Measurements from ENCODE around the gene STMN1. TPM values are rescaled to one million over a fixed set of nuclear protein-coding genes. Genes with fewer than 3 reads are reported as not detected.

Gene STMN1
- total and polyA plus RNA-seq, 9 of the 15 experiments (the other 6 are each of a cell fraction or from before 2014, with no cell fraction given): 269 to 2,153 (median 595) TPM

DNA sequence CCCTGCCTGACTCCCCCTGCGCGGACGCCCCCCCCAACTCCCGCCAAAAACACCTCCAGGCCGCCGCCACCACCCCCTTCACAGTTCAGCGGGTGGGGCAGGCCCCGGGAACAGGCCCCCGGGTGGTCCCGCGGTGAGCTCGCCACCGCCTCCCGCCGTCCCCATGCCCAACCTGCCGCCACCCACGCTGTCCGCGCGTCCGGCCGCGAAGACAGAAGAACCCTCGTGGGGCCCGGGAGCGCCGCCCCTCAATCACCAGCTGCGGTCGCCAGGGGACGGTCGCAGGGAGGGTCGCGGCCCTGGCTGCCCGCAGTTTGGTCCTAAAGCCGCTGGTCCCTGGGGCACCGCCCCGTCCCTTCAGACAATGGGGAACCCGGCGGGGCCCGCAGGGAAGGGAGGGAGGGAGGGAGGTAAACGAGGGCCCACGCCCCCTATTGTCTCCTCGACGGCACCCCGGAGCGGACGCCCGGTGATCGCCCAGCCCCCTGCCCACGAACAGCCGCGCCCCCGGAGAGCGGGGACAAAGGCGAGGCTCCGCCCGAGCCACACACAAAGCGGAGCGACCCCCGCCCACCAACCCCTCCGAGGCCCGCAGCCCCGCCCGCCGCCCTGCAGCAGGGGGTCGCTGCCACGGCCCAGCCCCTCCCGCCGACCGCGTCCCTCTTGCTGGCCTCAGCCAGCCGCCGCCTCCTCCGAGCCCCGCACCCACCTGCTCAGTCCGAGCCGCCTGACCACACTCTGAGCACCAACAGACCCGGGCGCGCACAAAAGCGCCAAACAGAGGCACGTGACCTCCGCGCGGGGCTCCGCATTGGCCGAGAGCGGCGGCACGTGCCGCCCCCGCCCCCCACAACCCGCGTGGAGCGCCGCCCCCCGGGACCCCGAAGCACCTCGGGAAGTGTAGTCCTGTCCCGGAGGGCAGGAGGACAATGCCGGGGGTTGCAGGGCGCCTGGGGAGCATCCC, at the start of gene STMN1 (continued):
- TF ChIP-seq PHF21A (IDR thresholded peaks at IDR 0.05; ENCODE audit: borderline replicate concordance, low read depth) (0 out of 2 replicates have a peak, but pooled peaks have one; percentile 25), KDM4B (IDR thresholded peaks at IDR 0.05; ENCODE audit: borderline replicate concordance in 2 of 2, low read depth in 1 of 2) (peak in 1 of 2 experiments; percentile 93; a peak in 2 of 4 replicates), NFXL1 (CRISPR knock-in tag; IDR thresholded peaks at IDR 0.05) (no peak), RCOR1 (IDR thresholded peaks at IDR 0.05; ENCODE audit: borderline replicate concordance in 1 of 2, low read depth in 2 of 2, low read length in 2 of 2) (peak in 1 of 2 experiments; percentile 43; a peak in 3 of 4 replicates), EGR1 (conservative IDR thresholded peaks at IDR 0.05) (peak; percentile 95), DACH1 (IDR thresholded peaks at IDR 0.05; ENCODE audit: partially characterized antibody) (peak; percentile 26), EP400 (IDR thresholded peaks at IDR 0.05) (peak; percentile 84), TAF9B (IDR thresholded peaks at IDR 0.05; ENCODE audit: partially characterized antibody) (peak; percentile 76), ETV5 (CRISPR knock-in tag; IDR thresholded peaks at IDR 0.05; ENCODE audit: low read depth) (0 out of 2 replicates have a peak, but pooled peaks have one; percentile 33), RBBP5 (IDR thresholded peaks at IDR 0.05; ENCODE audit: borderline replicate concordance, insufficient read depth, low read length, poor library complexity, severe bottlenecking) (peak; percentile 32), NR2C1 (IDR thresholded peaks at IDR 0.05) (peak; percentile 60), NR2C1 (tag; IDR thresholded peaks at IDR 0.05) (peak; percentile 75), PHTF2 (CRISPR knock-in tag; IDR thresholded peaks at IDR 0.05) (no peak), MEF2D (tag; conservative IDR thresholded peaks at IDR 0.05; ENCODE audit: low read depth) (no peak), SMARCC2 (IDR thresholded peaks at IDR 0.05; ENCODE audit: low read depth) (no peak), ZNF695 (CRISPR knock-in tag; IDR thresholded peaks at IDR 0.05) (no peak), ATF6 (CRISPR knock-in tag; IDR thresholded peaks at IDR 0.05) (peak; percentile 80), NKRF (IDR thresholded peaks at IDR 0.05; ENCODE audit: borderline replicate concordance) (peak; percentile 78)
- TF ChIP-seq, protein P1, sequence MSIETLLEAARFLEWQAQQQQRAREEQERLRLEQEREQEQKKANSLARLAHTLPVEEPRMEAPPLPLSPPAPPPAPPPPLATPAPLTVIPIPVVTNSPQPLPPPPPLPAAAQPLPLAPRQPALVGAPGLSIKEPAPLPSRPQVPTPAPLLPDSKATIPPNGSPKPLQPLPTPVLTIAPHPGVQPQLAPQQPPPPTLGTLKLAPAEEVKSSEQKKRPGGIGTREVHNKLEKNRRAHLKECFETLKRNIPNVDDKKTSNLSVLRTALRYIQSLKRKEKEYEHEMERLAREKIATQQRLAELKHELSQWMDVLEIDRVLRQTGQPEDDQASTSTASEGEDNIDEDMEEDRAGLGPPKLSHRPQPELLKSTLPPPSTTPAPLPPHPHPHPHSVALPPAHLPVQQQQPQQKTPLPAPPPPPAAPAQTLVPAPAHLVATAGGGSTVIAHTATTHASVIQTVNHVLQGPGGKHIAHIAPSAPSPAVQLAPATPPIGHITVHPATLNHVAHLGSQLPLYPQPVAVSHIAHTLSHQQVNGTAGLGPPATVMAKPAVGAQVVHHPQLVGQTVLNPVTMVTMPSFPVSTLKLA (conservative IDR thresholded peaks at IDR 0.05): peak; percentile 98 to 99
- TF ChIP-seq, protein P2, sequence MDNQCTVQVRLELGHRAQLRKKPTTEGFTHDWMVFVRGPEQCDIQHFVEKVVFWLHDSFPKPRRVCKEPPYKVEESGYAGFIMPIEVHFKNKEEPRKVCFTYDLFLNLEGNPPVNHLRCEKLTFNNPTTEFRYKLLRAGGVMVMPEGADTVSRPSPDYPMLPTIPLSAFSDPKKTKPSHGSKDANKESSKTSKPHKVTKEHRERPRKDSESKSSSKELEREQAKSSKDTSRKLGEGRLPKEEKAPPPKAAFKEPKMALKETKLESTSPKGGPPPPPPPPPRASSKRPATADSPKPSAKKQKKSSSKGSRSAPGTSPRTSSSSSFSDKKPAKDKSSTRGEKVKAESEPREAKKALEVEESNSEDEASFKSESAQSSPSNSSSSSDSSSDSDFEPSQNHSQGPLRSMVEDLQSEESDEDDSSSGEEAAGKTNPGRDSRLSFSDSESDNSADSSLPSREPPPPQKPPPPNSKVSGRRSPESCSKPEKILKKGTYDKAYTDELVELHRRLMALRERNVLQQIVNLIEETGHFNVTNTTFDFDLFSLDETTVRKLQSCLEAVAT (IDR thresholded peaks at IDR 0.05): peak in 1 of 2 experiments; percentile 36; a peak in 2 of 4 replicates
